ENCODE measurements around the gene USPL1.
"Not testable (repeated sequence)": the region's sequence is repeated elsewhere in the genome, so short reads cannot be mapped to it uniquely, and the experiment has no call there.

USPL1 gene

DNA sequence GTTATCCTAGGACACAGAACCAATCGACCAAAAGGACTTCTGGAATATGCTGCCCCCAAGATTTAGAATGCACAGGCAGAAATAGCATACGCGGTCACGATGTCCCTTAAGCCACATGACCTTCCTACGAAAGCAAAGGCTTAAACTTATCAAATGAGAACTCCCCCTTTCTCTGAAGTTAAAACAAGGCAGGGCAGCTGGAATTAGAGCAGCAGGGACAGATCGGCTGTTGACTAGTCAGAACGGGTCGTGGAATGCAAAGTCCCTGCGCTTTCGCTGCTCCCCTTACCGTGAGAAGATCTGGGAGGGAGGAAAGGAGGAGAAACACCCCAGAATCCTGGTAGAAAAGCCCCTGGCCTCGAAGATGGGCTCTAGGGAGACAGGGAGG, 799 bp upstream of the USPL1 start:
- peak; percentile 81 to 83 for DNase-seq

GRCh38 chr13:30618186-30618929, 638 bp downstream of the USPL1 start:
- DNase-seq, result peak; percentile 18 to 44

- DNase-seq, result peak in 1 of 2 experiments; percentile 28
Observed at GRCh38 chr13:30618930-30619279, 1.2 kb downstream of the USPL1 start.

GRCh38 chr13:30619731-30620130, 2.0 kb downstream of the USPL1 start:
- DNase-seq, result peak; percentile 27 to 41

DNA sequence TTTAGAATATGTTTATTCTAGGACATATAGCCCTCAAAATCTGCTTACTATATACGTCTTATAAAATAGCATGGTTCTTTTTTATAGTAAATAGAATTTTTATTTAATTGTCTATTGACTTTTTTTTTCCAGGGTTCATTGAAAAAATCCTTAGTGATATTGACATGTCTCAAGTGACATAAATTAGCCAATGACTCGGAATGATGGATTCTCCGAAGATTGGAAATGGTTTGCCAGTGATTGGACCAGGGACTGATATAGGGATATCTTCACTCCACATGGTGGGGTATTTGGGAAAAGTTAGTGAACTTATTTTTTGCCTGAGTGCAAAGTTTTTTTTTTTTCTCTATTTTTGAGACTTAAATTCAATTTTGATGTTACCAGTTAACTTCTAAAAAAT, 3.2 kb downstream of the USPL1 start:
- DNase-seq, result no peak

- DNase-seq, result no peak
Observed at GRCh38 chr13:30622551-30622950, 4.8 kb downstream of the USPL1 start.

- no peak for DNase-seq
Observed at GRCh38 chr13:30623392-30623791, 5.7 kb downstream of the USPL1 start.

- no peak for DNase-seq
Observed at GRCh38 chr13:30624630-30625029, 6.9 kb downstream of the USPL1 start.

DNA sequence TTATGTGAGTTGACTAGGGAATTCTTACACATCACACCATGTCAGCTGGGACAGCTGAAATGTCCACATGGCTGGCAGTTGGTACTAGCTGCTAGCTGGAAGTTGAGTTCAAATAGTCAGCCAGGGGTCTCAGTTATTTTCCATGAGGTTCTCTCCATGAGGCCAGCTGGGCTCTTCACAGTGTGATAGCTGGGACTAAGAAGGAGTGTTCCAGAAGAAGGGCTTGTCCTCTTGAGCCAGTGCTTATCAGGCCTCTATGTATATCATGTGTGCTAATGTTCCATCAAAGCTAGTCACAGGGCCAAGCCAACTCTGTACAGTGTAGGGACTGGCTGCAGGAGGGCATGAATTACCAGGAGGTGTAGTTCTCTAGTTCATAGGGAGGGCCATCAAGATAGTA, 11.8 kb downstream of the USPL1 start:
- no peak for DNase-seq

GRCh38 chr13:30633861-30634260, 16.1 kb downstream of the USPL1 start:
- DNase-seq, result no peak

DNA sequence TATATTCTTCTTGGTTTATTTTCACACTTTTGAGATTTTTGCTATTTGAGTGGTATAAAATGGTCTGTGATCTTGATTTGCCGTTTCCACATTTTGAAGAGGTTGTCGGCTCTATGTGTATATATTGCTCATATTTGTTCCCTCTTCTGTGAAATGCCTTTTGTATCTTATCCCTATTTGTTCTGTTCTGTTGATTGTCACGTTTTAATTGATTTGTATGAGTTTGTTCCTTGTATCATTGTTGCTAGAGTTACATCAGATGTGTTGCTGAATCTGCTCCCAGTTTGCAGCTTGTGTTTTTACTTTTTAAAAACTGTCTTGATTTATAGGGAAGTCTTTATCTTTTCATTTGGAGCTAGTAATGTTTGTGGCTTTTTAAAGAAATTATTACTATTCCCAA, 17.1 kb downstream of the USPL1 start:
- no peak for DNase-seq

GRCh38 chr13:30638301-30638700, 20.6 kb downstream of the USPL1 start:
- no peak for DNase-seq

- DNase-seq, result no peak
Observed at GRCh38 chr13:30639671-30640070, 22.0 kb downstream of the USPL1 start.

- DNase-seq, result not testable (repeated sequence)
Observed at GRCh38 chr13:30641173-30641572, 23.5 kb downstream of the USPL1 start.

- DNase-seq, result no peak
Observed at GRCh38 chr13:30645629-30646028, 27.9 kb downstream of the USPL1 start.

DNA sequence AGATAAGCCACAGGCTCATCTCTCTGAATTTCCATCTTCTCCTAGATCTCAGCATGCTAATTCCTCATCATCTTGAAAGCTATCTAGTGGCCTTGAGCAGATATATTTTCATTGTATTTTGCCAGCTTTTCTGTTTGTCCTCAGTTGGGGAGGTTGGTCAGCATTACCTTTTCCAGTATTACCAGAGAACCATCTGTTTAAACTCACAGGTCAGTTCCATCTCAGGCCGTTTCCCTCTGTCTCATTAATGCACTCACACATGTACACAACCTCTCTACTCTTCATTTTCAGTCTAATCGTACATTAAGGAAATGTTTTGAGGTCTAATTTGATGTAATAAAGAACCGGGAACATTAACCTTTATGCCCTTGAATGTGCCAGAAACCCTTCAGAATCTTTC, 29.7 kb downstream of the USPL1 start:
- no peak for DNase-seq

DNA sequence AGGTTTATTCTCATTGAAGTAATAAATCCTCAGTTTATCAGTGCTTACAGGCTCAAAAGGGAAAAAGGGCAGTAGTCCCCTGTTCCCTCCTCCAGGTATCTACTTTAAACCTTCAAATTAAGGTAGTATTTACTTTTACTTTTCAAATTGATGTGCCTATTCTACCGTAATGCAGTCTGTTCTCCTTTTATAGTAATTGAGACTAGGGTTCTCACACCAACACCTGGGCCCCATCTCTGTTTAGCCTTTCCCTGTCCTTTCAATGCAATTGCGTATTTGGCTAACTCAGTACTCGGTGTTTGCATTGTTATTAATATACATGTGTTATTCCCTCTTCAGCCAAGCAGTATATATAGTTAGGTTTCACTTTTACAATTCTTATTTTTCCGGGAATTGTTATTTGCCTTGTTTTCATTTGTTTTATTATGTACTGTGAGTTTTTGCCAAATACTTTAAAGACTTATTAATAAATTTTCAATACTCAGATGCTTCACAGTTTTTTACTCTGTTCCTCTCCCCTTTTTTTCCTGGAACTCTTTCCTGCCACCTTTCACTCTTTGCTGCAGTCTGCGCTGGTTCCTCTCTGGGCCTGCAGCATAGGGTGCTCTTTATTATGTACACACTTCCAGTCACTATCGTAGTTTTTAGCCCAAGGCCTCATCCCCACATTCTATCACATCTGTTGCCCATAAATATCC, 30.3 kb downstream of the USPL1 start:
- DNase-seq, result no peak

- DNase-seq, result no peak
Observed at GRCh38 chr13:30648522-30649012, 30.8 kb downstream of the USPL1 start.

- DNase-seq, result not testable (repeated sequence)
Observed at GRCh38 chr13:30651648-30652047, 33.9 kb downstream of the USPL1 start.

GRCh38 chr13:30652746-30653386, 35.1 kb downstream of the USPL1 start:
- no peak for DNase-seq

DNA sequence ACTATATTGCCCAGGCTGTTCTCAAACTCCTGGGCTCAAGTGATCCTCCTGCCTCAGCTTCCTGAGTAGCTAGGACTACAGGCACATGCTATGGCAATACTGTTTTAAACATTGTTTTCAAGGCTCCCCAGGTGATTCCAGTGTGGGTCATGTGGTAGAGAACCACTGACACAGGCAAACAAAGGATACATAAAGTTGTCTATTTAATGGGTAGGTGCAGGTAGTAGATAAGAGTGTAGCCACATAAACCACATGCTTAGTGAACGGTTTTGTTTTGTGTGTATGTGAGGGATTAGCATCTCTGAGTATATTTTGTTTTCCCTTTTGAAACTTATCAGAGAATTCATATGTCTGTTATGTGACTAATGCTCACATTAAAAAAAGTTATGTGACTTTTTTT, 36.7 kb downstream of the USPL1 start:
- DNase-seq, result no peak

DNA sequence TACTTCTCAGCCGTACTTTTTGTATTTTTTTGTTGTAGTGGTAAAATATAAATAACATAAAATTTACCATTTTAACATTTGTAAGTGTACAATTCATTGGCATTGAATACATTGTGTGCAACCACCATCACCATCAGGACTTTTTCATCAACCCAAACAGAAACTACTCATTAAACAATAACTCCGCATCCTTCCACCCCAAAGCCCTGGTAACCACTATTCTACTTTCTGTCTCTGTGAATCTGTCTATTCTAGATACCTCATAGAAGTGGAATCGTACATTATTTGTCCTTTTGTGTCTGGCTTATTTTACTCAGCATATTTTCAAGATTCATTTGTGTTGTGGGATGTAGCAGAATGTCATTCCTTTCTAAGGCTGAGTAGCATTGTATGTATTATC, 38.5 kb downstream of the USPL1 start:
- no peak for DNase-seq

DNA sequence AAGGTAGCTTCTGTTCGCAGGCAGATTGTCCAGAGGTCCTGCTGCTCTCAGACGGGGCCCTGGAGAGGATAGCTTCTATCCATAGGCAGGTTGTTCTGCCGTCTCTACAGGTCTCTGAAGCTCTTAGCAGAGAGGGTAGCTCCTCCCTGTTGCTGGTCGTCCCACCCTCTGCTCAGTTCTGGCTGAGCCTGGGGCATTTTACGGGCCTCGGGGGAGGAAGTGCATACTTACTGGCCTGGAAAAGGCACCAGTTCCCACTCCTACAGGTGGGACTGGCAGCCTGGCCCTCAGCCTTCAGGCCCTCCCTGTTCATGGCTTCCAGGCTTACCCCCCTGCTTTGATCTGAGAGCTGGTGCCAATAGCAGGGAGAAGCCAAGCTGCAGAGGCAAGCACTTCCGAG, 42.3 kb downstream of the USPL1 start:
- DNase-seq, result no peak

DNA sequence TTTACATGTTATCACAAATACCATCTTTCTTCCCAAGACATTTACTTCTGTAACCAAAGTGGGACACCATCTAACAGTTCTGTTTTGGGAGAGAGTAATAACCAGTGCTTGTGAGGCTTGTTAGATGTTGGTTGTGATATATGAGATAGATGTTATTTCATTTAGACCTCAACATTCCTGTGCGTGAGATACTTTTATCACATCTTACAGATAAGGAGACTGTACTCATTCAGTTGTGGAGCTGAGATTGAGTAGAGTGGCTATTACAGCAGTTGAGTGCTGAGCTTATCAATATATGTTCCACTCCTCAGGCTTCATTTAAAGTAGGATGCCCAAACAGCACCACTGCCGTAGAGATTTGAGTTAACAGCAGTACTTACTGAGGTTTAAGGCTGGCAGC, 43.1 kb downstream of the USPL1 start:
- DNase-seq, result no peak

All from AML-193 (cell line).